ENCODE measurements around the gene LTBP1. TPM values are rescaled to one million over a fixed set of nuclear protein-coding genes. Genes with fewer than 3 reads are reported as not detected.

The LTBP1 gene
- total RNA-seq, 1 donor from 2014 or later, result 36.0 TPM

GRCh38 chr2:33210626-33211025, 263.9 kb downstream of the LTBP1 start:
- no peaks in the 10 kb centered on the region for H3K27me3 ChIP-seq
- DNase-seq, result no peak
- no peak overlapping the region for H3K4me3 ChIP-seq
- intact Hi-C loops (cut with DNase I), result no loop called here
- no peaks in the 10 kb centered on the region for H3K36me3 ChIP-seq
- H3K4me1 ChIP-seq, result no peaks in the 10 kb centered on the region
- H3K9me3 ChIP-seq, result no peaks in the 10 kb centered on the region
- peak overlapping the region; percentile 1 for H3K27ac ChIP-seq
- no peak for TF ChIP-seq CTCF (IDR thresholded peaks at IDR 0.05)
- peak; percentile 55 for ATAC-seq

- no peak for TF ChIP-seq CTCF (IDR thresholded peaks at IDR 0.05)
- H3K36me3 ChIP-seq, result no peaks in the 10 kb centered on the region
- no peak overlapping the region for H3K4me3 ChIP-seq
- H3K4me1 ChIP-seq, result no peaks in the 10 kb centered on the region
- no peaks in the 10 kb centered on the region for H3K9me3 ChIP-seq
- no peak overlapping the region for H3K27ac ChIP-seq
- DNase-seq, result no peak
- intact Hi-C loops (cut with DNase I), result no loop called here
- H3K27me3 ChIP-seq, result no peaks in the 10 kb centered on the region
- ATAC-seq, result no peak
These were observed 265.4 kb downstream of the LTBP1 start for GRCh38 chr2:33212151-33212550.

DNA sequence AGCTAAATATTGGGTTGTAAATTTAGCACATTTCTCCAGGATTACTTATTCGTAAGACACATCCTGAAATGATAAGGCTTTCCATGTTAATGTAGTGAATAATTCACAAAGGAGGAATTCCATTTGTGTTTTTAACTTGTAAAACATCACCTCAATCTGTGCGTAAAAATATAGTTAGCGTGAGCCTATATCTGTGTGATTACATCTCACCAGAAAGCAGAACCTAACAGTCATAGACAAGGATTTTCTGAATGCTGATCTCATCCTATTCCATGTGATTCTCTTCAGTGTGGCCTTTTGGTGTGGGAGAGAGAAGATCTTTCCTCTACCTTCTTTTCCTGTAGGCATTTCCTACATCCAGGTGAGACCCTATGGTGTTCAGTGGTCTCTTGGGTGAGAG, 266.5 kb downstream of the LTBP1 start:
- Histone ChIP-seq H3K9me3 (no peaks in the 10 kb centered on the region), H3K27ac (no peak overlapping the region), H3K4me3 (no peak overlapping the region), H3K36me3 (no peaks in the 10 kb centered on the region), H3K27me3 (no peaks in the 10 kb centered on the region), H3K4me1 (no peaks in the 10 kb centered on the region)
- TF ChIP-seq CTCF (IDR thresholded peaks at IDR 0.05), result no peak
- DNase-seq (no peak), ATAC-seq (no peak)
- intact Hi-C loops (cut with DNase I), result no loop called here

GRCh38 chr2:33213648-33214047, 266.9 kb downstream of the LTBP1 start:
- no peak for DNase-seq
- Histone ChIP-seq H3K9me3 (no peaks in the 10 kb centered on the region), H3K27ac (no peak overlapping the region), H3K27me3 (no peaks in the 10 kb centered on the region), H3K4me1 (no peaks in the 10 kb centered on the region), H3K36me3 (no peaks in the 10 kb centered on the region), H3K4me3 (no peak overlapping the region)
- TF ChIP-seq CTCF (IDR thresholded peaks at IDR 0.05), result no peak
- intact Hi-C loops (cut with DNase I), result no loop called here
- ATAC-seq, result no peak

- peak; percentile 64 for ATAC-seq
These were observed 267.7 kb downstream of the LTBP1 start for GRCh38 chr2:33214436-33214835.

More at GRCh38 chr2:33214436-33214835, 267.7 kb downstream of the LTBP1 start:
- DNase-seq, result no peak
- intact Hi-C loops (cut with DNase I), result no loop called here
- no peaks in the 10 kb centered on the region for H3K36me3 ChIP-seq
- H3K27ac ChIP-seq, result no peak overlapping the region
- no peaks in the 10 kb centered on the region for H3K27me3 ChIP-seq
- H3K4me3 ChIP-seq, result no peak overlapping the region
- TF ChIP-seq CTCF (IDR thresholded peaks at IDR 0.05), result no peak
- H3K9me3 ChIP-seq, result no peaks in the 10 kb centered on the region
- H3K4me1 ChIP-seq, result no peaks in the 10 kb centered on the region
